Thyroid gland (tissue), 4 donors: Measurements from ENCODE around the gene LRRC7. TPM values are rescaled to one million over a fixed set of nuclear protein-coding genes. Genes with fewer than 3 reads are reported as not detected.

ENCODE experiments used
- DNase-seq, 2 donors: peaks; one replicate each; pipeline ENCODE4 v3.0.0-alpha.2; 2019
- H3K27ac ChIP-seq, 3 donors: fragments of 200-600 bp; sonication (generic); 1 replicate in 2 of 3; 2 replicates in 1 of 3; pipeline ENCODE4 v1.5.1; 2016 to 2019; ENCODE audit warnings: mild to moderate bottlenecking in 1 of 3, moderate library complexity in 1 of 3
- H3K27me3 ChIP-seq: fragments of 200-600 bp; sonication (generic); one replicate; pipeline ENCODE4 v1.5.1; 2019
- H3K36me3 ChIP-seq, 2 donors: fragments of 200-600 bp; sonication (generic); one replicate each; pipeline ENCODE4 v1.5.1; 2016 to 2019
- H3K4me1 ChIP-seq, 2 donors: fragments of 200-600 bp; sonication (generic); one replicate each; pipeline ENCODE4 v1.5.1; 2017 to 2019
- H3K4me3 ChIP-seq, 3 donors: fragments of 200-600 bp; sonication (generic); replicated peaks in 1 of 3; 1 replicate in 2 of 3; 2 replicates in 1 of 3; pipeline ENCODE4 v1.5.1; 2016; ENCODE audit warnings: mild to moderate bottlenecking in 1 of 3
- H3K9me3 ChIP-seq: fragments of 200-600 bp; sonication (generic); one replicate; pipeline ENCODE4 v1.5.1; 2017
- POLR2A ChIP-seq, 2 donors: fragments of 450-650 bp; IDR thresholded peaks; one replicate each; pipeline ENCODE4 v1.6.1; 2017; ENCODE audit warnings: antibody characterized with exemption in 2 of 2, mild to moderate bottlenecking in 2 of 2, moderate library complexity in 1 of 2
- WGBS, 2 donors: methylation state at CpG; one replicate each; pipeline ENCODE4 v1.1.5; 2017; 5-methylcytosine and 5-hydroxymethylcytosine counted together
- intact Hi-C: fragments of 100-400 bp; cut with DNase I; formaldehyde crosslinking; loops from one replicate; pipeline ENCODE4 v1.15.1; 2023
- total RNA-seq, 4 donors: library from RNA; depleted of rRNA; stranded (reverse); fragments of >200 nt; gene quantifications; one replicate each; pipeline ENCODE4 v1.2.3, GENCODE V29; 2016
- TF ChIP-seq, protein P1 (sequence below), 6 experiments: fragments of 200-600 bp in 3 of 6; fragments of 450-650 bp in 3 of 6; sonication (generic) in 3 of 6; IDR thresholded peaks; one replicate each; pipeline ENCODE4 v1.5.1; 2016 to 2019; ENCODE audit warnings: antibody characterized with exemption in 6 of 6, mild to moderate bottlenecking in 2 of 6, inconsistent platforms in 1 of 6, moderate library complexity in 1 of 6

Gene LRRC7
- total RNA-seq, 4 donors from 2014 or later, result 7.9 to 31.7 (median 18.7) TPM

DNA sequence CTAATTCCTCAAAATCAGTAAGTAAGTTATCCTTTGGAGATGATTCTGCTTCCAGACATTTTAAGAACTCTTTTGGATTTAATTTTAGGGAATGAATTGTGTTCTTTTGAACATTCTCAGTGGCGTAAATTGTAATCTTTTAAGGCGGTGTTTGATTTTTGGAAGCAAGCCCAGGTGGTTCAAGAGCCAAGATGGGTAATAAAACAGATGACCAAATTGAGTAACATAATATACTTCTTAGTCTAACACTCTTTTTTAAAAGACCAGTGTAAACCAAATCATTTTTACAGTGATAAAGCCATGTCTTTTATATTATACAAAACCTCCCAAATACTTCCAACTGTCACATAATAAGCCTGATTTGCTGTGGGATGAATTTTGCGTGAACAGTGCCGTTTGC, 503.9 kb downstream of the LRRC7 start:
- Histone ChIP-seq H3K4me3 (no peak overlapping the region), H3K36me3 (no peaks in the 10 kb centered on the region), H3K4me1 (no peaks in the 10 kb centered on the region), H3K9me3 (no peaks in the 10 kb centered on the region), H3K27ac (no peak overlapping the region), H3K27me3 (no peaks in the 10 kb centered on the region)
- WGBS, 2 donors, result 50 to 53% methylated on average over 4 of the region's 4 CpGs
- intact Hi-C loops, result no loop called here
- TF ChIP-seq, protein P1, sequence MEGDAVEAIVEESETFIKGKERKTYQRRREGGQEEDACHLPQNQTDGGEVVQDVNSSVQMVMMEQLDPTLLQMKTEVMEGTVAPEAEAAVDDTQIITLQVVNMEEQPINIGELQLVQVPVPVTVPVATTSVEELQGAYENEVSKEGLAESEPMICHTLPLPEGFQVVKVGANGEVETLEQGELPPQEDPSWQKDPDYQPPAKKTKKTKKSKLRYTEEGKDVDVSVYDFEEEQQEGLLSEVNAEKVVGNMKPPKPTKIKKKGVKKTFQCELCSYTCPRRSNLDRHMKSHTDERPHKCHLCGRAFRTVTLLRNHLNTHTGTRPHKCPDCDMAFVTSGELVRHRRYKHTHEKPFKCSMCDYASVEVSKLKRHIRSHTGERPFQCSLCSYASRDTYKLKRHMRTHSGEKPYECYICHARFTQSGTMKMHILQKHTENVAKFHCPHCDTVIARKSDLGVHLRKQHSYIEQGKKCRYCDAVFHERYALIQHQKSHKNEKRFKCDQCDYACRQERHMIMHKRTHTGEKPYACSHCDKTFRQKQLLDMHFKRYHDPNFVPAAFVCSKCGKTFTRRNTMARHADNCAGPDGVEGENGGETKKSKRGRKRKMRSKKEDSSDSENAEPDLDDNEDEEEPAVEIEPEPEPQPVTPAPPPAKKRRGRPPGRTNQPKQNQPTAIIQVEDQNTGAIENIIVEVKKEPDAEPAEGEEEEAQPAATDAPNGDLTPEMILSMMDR (IDR thresholded peaks at IDR 0.05), result no peak
- TF ChIP-seq POLR2A (IDR thresholded peaks at IDR 0.05), result no peak
- DNase-seq, result peak; percentile 14 to 26

DNA sequence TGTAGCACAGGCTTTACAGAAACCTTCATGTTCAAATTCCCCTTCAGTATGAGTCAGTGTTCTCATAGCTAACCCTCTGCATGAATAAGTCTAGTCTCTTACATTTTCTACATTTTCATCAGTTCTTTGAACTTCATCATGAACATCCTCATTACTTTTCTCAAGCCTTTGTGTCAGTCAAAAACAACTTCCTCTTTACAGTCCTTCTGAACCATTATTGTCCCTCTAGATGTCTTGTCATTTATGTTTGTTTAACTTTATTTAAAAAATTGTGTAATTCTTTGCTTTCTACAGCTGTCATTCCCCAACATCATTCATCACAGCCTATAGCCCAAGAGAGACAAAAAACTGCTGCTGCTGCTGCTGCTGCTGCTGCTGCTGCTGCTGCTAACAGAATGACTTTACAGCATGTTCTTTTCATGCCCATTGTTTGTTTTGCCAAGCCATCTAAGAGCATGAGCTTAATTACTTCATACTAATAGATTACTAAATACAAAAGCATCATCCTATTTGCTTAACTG, 504.6 kb downstream of the LRRC7 start:
- Histone ChIP-seq H3K27me3 (no peaks in the 10 kb centered on the region), H3K27ac (no peak overlapping the region), H3K9me3 (no peaks in the 10 kb centered on the region), H3K4me3 (no peak overlapping the region), H3K4me1 (no peaks in the 10 kb centered on the region), H3K36me3 (no peaks in the 10 kb centered on the region)
- no peak for DNase-seq
- intact Hi-C loops, result no loop called here
- TF ChIP-seq, protein P1 (IDR thresholded peaks at IDR 0.05), result no peak
- no peak for TF ChIP-seq POLR2A (IDR thresholded peaks at IDR 0.05)

DNA sequence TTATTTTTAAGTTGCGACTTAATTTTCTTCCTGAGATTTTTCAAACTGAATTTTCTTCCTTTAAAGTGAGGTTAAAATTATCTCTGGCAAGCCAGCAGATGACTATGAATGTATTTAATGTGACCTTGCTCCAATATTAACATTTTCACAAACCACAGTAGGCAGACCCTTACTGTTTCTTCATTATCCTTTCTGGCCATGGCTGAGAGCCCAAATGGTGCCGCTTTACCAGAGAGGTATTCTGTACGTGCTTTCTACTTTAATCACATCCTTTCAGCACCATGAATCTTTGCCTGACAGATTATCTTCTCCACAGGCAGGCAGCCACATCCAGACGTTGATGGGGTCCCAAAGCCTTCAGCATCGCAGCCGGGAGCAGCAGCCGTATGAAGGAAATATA, 508.0 kb downstream of the LRRC7 start:
- Histone ChIP-seq H3K27ac (no peak overlapping the region), H3K4me3 (no peak overlapping the region), H3K9me3 (no peaks in the 10 kb centered on the region), H3K36me3 (no peaks in the 10 kb centered on the region), H3K27me3 (no peaks in the 10 kb centered on the region), H3K4me1 (no peaks in the 10 kb centered on the region)
- WGBS, 2 donors, result 82 to 86% methylated on average over 7 of the region's 7 CpGs
- DNase-seq, result no peak
- TF ChIP-seq POLR2A (IDR thresholded peaks at IDR 0.05), result no peak
- TF ChIP-seq, protein P1 (IDR thresholded peaks at IDR 0.05), result no peak
- intact Hi-C loops, result no loop called here

DNA sequence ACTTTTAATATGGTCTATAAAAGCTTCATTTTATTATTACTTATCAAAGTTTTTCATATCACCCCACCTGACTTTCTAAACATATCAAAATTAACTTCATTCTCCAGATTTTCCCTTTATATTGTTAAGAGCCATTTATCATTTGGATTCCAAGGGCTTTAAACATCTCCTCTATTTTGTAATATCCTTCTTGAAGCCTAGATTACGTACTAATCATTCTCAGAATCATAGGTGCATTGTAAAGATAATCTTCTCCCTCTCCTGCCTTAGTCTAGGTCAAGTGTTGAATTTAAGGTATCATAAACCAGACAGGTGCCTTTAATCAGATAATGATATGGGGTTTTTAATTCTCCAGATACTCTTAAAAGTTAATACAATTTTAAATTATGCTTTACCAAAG, 509.3 kb downstream of the LRRC7 start:
- WGBS, 2 donors, result 90 to 91% methylated on average over 1 of the region's 1 CpG
- no peak for TF ChIP-seq POLR2A (IDR thresholded peaks at IDR 0.05)
- TF ChIP-seq, protein P1 (IDR thresholded peaks at IDR 0.05), result no peak
- Histone ChIP-seq H3K9me3 (no peaks in the 10 kb centered on the region), H3K36me3 (no peaks in the 10 kb centered on the region), H3K27me3 (no peaks in the 10 kb centered on the region), H3K4me1 (no peaks in the 10 kb centered on the region), H3K27ac (no peak overlapping the region), H3K4me3 (no peak overlapping the region)
- DNase-seq, result no peak
- intact Hi-C loops, result no loop called here

DNA sequence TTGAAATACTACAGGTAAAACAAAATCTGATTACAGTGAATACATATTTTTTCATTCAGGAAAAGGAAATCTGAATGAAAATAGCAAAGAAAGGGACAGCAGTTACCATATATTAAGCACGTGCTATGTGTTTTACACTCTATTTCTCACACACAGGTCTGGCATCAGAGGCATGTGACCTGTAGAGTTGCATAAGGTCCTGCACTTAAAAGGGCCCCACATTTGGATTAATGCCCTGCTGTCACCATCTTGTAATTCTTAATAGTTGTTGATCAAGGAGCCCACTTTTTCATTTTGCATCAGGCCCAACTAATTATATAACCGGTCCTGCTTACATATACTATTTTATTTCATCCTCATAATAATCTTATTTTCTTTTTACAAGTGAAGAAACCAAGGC, 511.8 kb downstream of the LRRC7 start:
- no peak for TF ChIP-seq POLR2A (IDR thresholded peaks at IDR 0.05)
- TF ChIP-seq, protein P1 (IDR thresholded peaks at IDR 0.05), result no peak
- H3K4me3 ChIP-seq, result no peak overlapping the region
- intact Hi-C loops, result no loop called here
- WGBS, 2 donors, result 88 to 90% methylated on average over 2 of the region's 2 CpGs
- H3K9me3 ChIP-seq, result no peaks in the 10 kb centered on the region
- H3K36me3 ChIP-seq, result no peaks in the 10 kb centered on the region
- no peak for DNase-seq
- H3K27ac ChIP-seq, result no peak overlapping the region
- H3K27me3 ChIP-seq, result no peaks in the 10 kb centered on the region
- no peaks in the 10 kb centered on the region for H3K4me1 ChIP-seq
